GM23338 (cell line): ENCODE results near the gene SHB. TPM values are rescaled to one million over a fixed set of nuclear protein-coding genes. Genes with fewer than 3 reads are reported as not detected.

Experiments
- ATAC-seq: fragments of 200-7000 bp; cut with Tn5 transposase; 3 replicates; pipeline ENCODE4 v1.9.1; 2020
- DNase-seq: peaks from one replicate; pipeline ENCODE4 v3.0.0-alpha.2; 2015; ENCODE audit warnings: low spot score
- H2AFZ ChIP-seq: fragments of 200-600 bp; sonication (generic); 2 replicates; pipeline ENCODE4 v1.8.0; 2016; ENCODE audit warnings: antibody characterized with exemption, mild to moderate bottlenecking, moderate library complexity
- H3F3A ChIP-seq: fragments of 200-600 bp; sonication (generic); replicated peaks from 2 replicates; pipeline ENCODE4 v1.8.0; 2017; ENCODE audit warnings: antibody characterized with exemption, mixed run types, low read depth
- H3K27ac ChIP-seq: fragments of 200-600 bp; sonication (generic); 2 replicates; pipeline ENCODE4 v1.6.1; 2016; ENCODE audit warnings: low read depth
- H3K27me3 ChIP-seq: fragments of 200-600 bp; sonication (generic); 2 replicates; pipeline ENCODE4 v1.8.0; 2016; ENCODE audit warnings: mild to moderate bottlenecking, mixed run types, moderate library complexity; ENCODE audit not compliant: insufficient read depth
- H3K36me3 ChIP-seq: fragments of 200-600 bp; sonication (generic); 2 replicates; pipeline ENCODE4 v1.8.0; 2016; ENCODE audit warnings: mild to moderate bottlenecking; ENCODE audit not compliant: insufficient read depth
- H3K4me1 ChIP-seq: fragments of 200-600 bp; sonication (generic); 2 replicates; pipeline ENCODE4 v1.8.0; 2016; ENCODE audit warnings: mild to moderate bottlenecking, moderate library complexity; ENCODE audit not compliant: insufficient read depth
- H3K4me2 ChIP-seq: fragments of 200-600 bp; sonication (generic); 2 replicates; pipeline ENCODE4 v1.7.1; 2017; ENCODE audit warnings: mixed run types
- H3K4me3 ChIP-seq: fragments of 200-600 bp; sonication (generic); 2 replicates; pipeline ENCODE4 v1.6.1; 2016; ENCODE audit warnings: mixed run types
- H3K79me2 ChIP-seq: fragments of 200-600 bp; sonication (generic); replicated peaks from 2 replicates; pipeline ENCODE4 v1.8.0; 2017; ENCODE audit warnings: mild to moderate bottlenecking; ENCODE audit not compliant: insufficient read depth
- H3K9me2 ChIP-seq: fragments of 200-600 bp; sonication (generic); 2 replicates; pipeline ENCODE4 v1.8.0; 2017; ENCODE audit not compliant: insufficient read depth
- H4K20me1 ChIP-seq: fragments of 200-600 bp; sonication (generic); replicated peaks from 2 replicates; pipeline ENCODE4 v1.8.0; 2017; ENCODE audit warnings: mild to moderate bottlenecking; ENCODE audit not compliant: insufficient read depth
- H3K27ac Mint-ChIP-seq: 2 replicates; pipeline ENCODE4 v1.8.0; 2020; ENCODE audit warnings: inconsistent platforms, mild to moderate bottlenecking, moderate library complexity, mixed read lengths
- H3K27me3 Mint-ChIP-seq: 3 replicates; pipeline ENCODE4 v1.8.0; 2022; ENCODE audit warnings: low read depth, mild to moderate bottlenecking, moderate library complexity, mixed read lengths, inconsistent platforms; ENCODE audit not compliant: insufficient read depth, poor library complexity
- H3K36me3 Mint-ChIP-seq: 3 replicates; pipeline ENCODE4 v1.8.0; 2021; ENCODE audit warnings: low read depth, mild to moderate bottlenecking, inconsistent platforms, moderate library complexity, mixed read lengths
- H3K4me1 Mint-ChIP-seq: 3 replicates; pipeline ENCODE4 v1.8.0; 2020; ENCODE audit warnings: mild to moderate bottlenecking, inconsistent platforms, mixed read lengths
- H3K4me3 Mint-ChIP-seq: 3 replicates; pipeline ENCODE4 v1.8.0; 2021; ENCODE audit warnings: moderate library complexity, mild to moderate bottlenecking, inconsistent platforms, mixed read lengths
- H3K9me3 Mint-ChIP-seq: 3 replicates; pipeline ENCODE4 v1.8.0; 2020; ENCODE audit warnings: moderate library complexity, mild to moderate bottlenecking, inconsistent platforms, mixed read lengths
- CREB1 ChIP-seq: fragments of 250-450 bp; sonication (Bioruptor Pico); IDR thresholded peaks from 2 replicates; pipeline ENCODE4 v1.5.0; 2020; ENCODE audit warnings: low read depth, mild to moderate bottlenecking, moderate library complexity
- EZH2 ChIP-seq: fragments of 200-600 bp; sonication (generic); IDR thresholded peaks from one replicate; pipeline ENCODE4 v1.8.0; 2017; ENCODE audit warnings: antibody characterized with exemption, mild to moderate bottlenecking, low read depth; ENCODE audit not compliant: unreplicated experiment
- EZH2phosphoT487 ChIP-seq: fragments of 200-600 bp; sonication (generic); IDR thresholded peaks from one replicate; pipeline ENCODE4 v1.8.1; 2018; ENCODE audit warnings: antibody characterized with exemption; ENCODE audit not compliant: unreplicated experiment
- JUNB ChIP-seq: IDR thresholded peaks from one replicate; pipeline ENCODE4 v1.6.1; 2016; ENCODE audit warnings: antibody characterized with exemption; ENCODE audit not compliant: unreplicated experiment
- NANOG ChIP-seq: IDR thresholded peaks from 2 replicates; pipeline ENCODE4 v1.6.1; 2016; ENCODE audit warnings: antibody characterized with exemption, borderline replicate concordance
- POLR2AphosphoS5 ChIP-seq: IDR thresholded peaks from 2 replicates; pipeline ENCODE4 v1.6.1; 2016; ENCODE audit warnings: antibody characterized with exemption, low read depth
- ZNF114 ChIP-seq: fragments of 250-450 bp; sonication (Bioruptor Pico); IDR thresholded peaks from 2 replicates; pipeline ENCODE4 v1.5.0; 2020; ENCODE audit warnings: mild to moderate bottlenecking, moderate library complexity
- ZNF331 ChIP-seq: fragments of 250-450 bp; sonication (Bioruptor Pico); IDR thresholded peaks from 2 replicates; pipeline ENCODE4 v1.5.0; 2020; ENCODE audit warnings: low read depth, mild to moderate bottlenecking, moderate library complexity
- polyA plus RNA-seq: library from polyadenylated mRNA; unstranded; fragments of >200 nt; fragmentation: Nextera tagmentation; extraction: Ambion mirVana; gene quantifications from 2 replicates; pipeline ENCODE4 v1.2.1, GENCODE V29; 2016
- total RNA-seq: library from RNA; depleted of rRNA; stranded (reverse); fragments of >200 nt; shearing (Covaris generic); gene quantifications from 2 replicates; pipeline ENCODE4 v1.2.3, GENCODE V29; 2014
- TF ChIP-seq, protein P1 (sequence below), 2 experiments: fragments of 200-600 bp in 1 of 2; sonication (generic) in 1 of 2; conservative IDR thresholded peaks; 2 replicates each; pipeline versions ENCODE4 v1.5.1 to v1.6.1; 2016 to 2017; ENCODE audit warnings: antibody characterized with exemption in 2 of 2, low read depth in 2 of 2, mild to moderate bottlenecking in 2 of 2, moderate library complexity in 1 of 2
- TF ChIP-seq, protein P2 (sequence below): IDR thresholded peaks from 2 replicates; pipeline ENCODE4 v1.6.1; 2016; ENCODE audit warnings: antibody characterized with exemption
- TF ChIP-seq, protein P3 (sequence below): IDR thresholded peaks from one replicate; pipeline ENCODE4 v1.6.1; 2018; ENCODE audit warnings: antibody characterized with exemption; ENCODE audit not compliant: unreplicated experiment

The SHB gene
- total and polyA plus RNA-seq, 2 experiments from 2014 or later, result 1.5 to 14.0 TPM

DNA sequence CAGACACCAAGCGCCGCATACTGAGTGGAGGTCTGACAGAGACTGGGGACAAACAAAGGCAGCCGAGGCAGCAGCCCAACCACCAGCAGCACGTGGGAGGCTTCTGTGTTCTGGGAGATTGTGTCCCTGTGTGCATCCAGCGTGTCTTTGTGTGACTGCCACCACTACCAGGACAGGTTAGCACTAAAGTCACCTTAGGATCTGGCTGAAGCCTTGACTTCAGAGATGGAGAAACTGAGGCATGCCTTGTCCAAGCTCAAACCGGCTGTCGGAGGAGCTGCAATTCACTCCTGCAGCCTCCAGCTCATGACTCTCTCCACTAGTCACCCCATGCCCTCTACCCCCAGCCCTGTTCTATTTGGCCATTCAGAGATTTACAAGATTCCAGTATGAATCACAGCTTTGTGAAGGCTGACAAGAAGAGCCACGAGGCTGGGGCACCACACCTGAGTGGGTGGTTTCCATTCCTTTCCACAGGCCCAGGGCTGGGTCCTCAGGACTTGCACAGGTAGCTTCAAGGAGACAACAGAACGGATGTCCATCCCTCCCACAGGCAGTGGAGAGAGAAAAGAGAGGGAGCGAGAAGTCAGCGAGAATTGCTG is 69.3 kb downstream of the SHB start (continued):
- TF ChIP-seq CREB1 (CRISPR knock-in tag) (no peak), EZH2 (no peak), ZNF331 (CRISPR knock-in tag) (no peak), POLR2AphosphoS5 (no peak)
- TF ChIP-seq, protein P1, sequence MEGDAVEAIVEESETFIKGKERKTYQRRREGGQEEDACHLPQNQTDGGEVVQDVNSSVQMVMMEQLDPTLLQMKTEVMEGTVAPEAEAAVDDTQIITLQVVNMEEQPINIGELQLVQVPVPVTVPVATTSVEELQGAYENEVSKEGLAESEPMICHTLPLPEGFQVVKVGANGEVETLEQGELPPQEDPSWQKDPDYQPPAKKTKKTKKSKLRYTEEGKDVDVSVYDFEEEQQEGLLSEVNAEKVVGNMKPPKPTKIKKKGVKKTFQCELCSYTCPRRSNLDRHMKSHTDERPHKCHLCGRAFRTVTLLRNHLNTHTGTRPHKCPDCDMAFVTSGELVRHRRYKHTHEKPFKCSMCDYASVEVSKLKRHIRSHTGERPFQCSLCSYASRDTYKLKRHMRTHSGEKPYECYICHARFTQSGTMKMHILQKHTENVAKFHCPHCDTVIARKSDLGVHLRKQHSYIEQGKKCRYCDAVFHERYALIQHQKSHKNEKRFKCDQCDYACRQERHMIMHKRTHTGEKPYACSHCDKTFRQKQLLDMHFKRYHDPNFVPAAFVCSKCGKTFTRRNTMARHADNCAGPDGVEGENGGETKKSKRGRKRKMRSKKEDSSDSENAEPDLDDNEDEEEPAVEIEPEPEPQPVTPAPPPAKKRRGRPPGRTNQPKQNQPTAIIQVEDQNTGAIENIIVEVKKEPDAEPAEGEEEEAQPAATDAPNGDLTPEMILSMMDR (conservative IDR thresholded peaks at IDR 0.05; ENCODE audit: low read depth in 2 of 2), result no peak

DNA sequence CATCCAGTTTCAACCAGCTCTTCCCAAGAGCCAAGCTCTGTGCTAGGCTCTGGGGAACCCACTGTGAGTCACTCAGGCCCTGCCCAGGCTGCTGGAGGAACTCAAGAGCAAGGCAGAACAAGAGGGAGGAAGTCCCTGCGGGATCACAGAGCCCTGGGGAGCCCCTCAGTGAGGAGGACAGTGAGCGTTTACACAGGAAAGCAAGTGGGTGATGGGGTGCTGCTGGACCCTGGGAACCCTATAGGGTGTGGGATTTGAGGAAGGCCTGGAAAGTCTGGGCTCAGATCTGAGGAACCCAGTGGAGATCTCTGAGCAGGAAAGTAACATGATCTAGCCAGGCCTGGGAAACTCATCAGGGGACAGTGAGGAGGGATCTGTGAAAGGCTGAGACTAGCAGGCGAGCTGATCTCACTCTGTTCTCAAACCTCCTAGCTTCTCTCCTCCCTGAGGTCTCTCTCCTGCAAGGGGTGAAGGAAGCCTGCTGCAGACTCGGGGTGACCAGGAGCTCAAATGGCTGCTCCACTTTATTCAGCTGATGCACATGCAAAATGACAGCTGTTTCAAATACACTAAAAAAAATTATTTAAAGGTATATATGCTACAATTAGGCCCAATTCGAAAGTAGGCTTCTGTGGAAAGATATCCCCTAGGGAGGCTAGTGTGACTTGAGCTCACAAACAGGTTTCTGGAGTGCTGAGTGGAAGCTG is 70.0 kb downstream of the SHB start:
- H3K27me3 ChIP-seq, result no peaks in the 10 kb centered on the region
- no peaks in the 10 kb centered on the region for H3K9me2 ChIP-seq
- H4K20me1 ChIP-seq, result no peaks in the 10 kb centered on the region
- Mint-ChIP-seq H3K36me3 (no peaks in the 10 kb centered on the region; the same call in 2 of the 3 replicates), H3K9me3 (no peaks in the 10 kb centered on the region), H3K27me3 (peaks cover 8% of the 10 kb centered on the region), H3K27ac (peak overlapping the region; percentile 73; the same call in 1 of the 2 replicates), H3K4me3 (no peak overlapping the region; the same call in 2 of the 3 replicates), H3K4me1 (peaks cover 19% of the 10 kb centered on the region)
- no peaks in the 10 kb centered on the region for H3F3A ChIP-seq
- H3K79me2 ChIP-seq, result no peaks in the 10 kb centered on the region
- peak; percentile 35 for ATAC-seq
- no peaks in the 10 kb centered on the region for H3K36me3 ChIP-seq
- DNase-seq, result no peak
- no peaks in the 10 kb centered on the region for H3K4me1 ChIP-seq
- no peak overlapping the region for H3K4me2 ChIP-seq
- H2AFZ ChIP-seq, result no peak overlapping the region
- no peak overlapping the region for H3K4me3 ChIP-seq
- no peak overlapping the region for H3K27ac ChIP-seq
- TF ChIP-seq, protein P2, sequence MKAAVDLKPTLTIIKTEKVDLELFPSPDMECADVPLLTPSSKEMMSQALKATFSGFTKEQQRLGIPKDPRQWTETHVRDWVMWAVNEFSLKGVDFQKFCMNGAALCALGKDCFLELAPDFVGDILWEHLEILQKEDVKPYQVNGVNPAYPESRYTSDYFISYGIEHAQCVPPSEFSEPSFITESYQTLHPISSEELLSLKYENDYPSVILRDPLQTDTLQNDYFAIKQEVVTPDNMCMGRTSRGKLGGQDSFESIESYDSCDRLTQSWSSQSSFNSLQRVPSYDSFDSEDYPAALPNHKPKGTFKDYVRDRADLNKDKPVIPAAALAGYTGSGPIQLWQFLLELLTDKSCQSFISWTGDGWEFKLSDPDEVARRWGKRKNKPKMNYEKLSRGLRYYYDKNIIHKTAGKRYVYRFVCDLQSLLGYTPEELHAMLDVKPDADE, result no peak
- TF ChIP-seq, protein P3, sequence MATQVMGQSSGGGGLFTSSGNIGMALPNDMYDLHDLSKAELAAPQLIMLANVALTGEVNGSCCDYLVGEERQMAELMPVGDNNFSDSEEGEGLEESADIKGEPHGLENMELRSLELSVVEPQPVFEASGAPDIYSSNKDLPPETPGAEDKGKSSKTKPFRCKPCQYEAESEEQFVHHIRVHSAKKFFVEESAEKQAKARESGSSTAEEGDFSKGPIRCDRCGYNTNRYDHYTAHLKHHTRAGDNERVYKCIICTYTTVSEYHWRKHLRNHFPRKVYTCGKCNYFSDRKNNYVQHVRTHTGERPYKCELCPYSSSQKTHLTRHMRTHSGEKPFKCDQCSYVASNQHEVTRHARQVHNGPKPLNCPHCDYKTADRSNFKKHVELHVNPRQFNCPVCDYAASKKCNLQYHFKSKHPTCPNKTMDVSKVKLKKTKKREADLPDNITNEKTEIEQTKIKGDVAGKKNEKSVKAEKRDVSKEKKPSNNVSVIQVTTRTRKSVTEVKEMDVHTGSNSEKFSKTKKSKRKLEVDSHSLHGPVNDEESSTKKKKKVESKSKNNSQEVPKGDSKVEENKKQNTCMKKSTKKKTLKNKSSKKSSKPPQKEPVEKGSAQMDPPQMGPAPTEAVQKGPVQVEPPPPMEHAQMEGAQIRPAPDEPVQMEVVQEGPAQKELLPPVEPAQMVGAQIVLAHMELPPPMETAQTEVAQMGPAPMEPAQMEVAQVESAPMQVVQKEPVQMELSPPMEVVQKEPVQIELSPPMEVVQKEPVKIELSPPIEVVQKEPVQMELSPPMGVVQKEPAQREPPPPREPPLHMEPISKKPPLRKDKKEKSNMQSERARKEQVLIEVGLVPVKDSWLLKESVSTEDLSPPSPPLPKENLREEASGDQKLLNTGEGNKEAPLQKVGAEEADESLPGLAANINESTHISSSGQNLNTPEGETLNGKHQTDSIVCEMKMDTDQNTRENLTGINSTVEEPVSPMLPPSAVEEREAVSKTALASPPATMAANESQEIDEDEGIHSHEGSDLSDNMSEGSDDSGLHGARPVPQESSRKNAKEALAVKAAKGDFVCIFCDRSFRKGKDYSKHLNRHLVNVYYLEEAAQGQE, result no peak
- TF ChIP-seq EZH2phosphoT487 (no peak), POLR2AphosphoS5 (no peak), EZH2 (no peak), JUNB (no peak), ZNF114 (no peak), NANOG (no peak), CREB1 (CRISPR knock-in tag) (no peak), ZNF331 (CRISPR knock-in tag) (no peak)
- TF ChIP-seq, protein P1 (conservative IDR thresholded peaks at IDR 0.05; ENCODE audit: low read depth in 2 of 2), result no peak
